GM21367 (cell line): Measurements from ENCODE around the gene ZMYND8.
"Not testable (repeated sequence)": the region's sequence is repeated elsewhere in the genome, so short reads cannot be mapped to it uniquely, and the experiment has no call there.

Experiments
- ATAC-seq: cut with Tn5 transposase; IDR thresholded peaks from one replicate; pipeline ENCODE4 v1.9.1; 2021; ENCODE audit not compliant: unreplicated experiment

Gene ZMYND8

GRCh38 chr20:47370850-47371782 lies 14.6 kb upstream of the ZMYND8 start:
- ATAC-seq: no peak

GRCh38 chr20:47370214-47370613 lies 13.7 kb upstream of the ZMYND8 start:
- no peak for ATAC-seq

GRCh38 chr20:47368301-47368700 lies 11.8 kb upstream of the ZMYND8 start:
- ATAC-seq: no peak

- ATAC-seq: not testable (repeated sequence)
These were observed 9.8 kb upstream of the ZMYND8 start for GRCh38 chr20:47366301-47366700.

- no peak for ATAC-seq
These were observed 8.7 kb upstream of the ZMYND8 start for GRCh38 chr20:47365023-47365764.

GRCh38 chr20:47362361-47363219 lies 6.1 kb upstream of the ZMYND8 start:
- ATAC-seq: no peak

- ATAC-seq: no peak
These were observed 4.8 kb upstream of the ZMYND8 start for GRCh38 chr20:47361057-47361915.

GRCh38 chr20:47360297-47361056 lies 4.0 kb upstream of the ZMYND8 start:
- no peak for ATAC-seq

GRCh38 chr20:47359530-47360296 lies 3.2 kb upstream of the ZMYND8 start:
- ATAC-seq: no peak

- ATAC-seq: no peak
These were observed 2.4 kb upstream of the ZMYND8 start for GRCh38 chr20:47358672-47359529.

- no peak for ATAC-seq
These were observed 1.7 kb upstream of the ZMYND8 start for GRCh38 chr20:47358039-47358671.

GRCh38 chr20:47357296-47358038 lies 968 bp upstream of the ZMYND8 start:
- ATAC-seq: peak; percentile 29

- ATAC-seq: no peak
These were observed 326 bp downstream of the ZMYND8 start for GRCh38 chr20:47356220-47356525.

- ATAC-seq: no peak
These were observed 845 bp downstream of the ZMYND8 start for GRCh38 chr20:47355489-47356219.

- no peak for ATAC-seq
These were observed 1.6 kb downstream of the ZMYND8 start for GRCh38 chr20:47354714-47355488.

- no peak for ATAC-seq
These were observed 2.1 kb downstream of the ZMYND8 start for GRCh38 chr20:47354464-47354713.
